IMR-90 (cell line): Measurements from ENCODE around the gene TCF7L1. TPM values are rescaled to one million over a fixed set of nuclear protein-coding genes. Genes with fewer than 3 reads are reported as not detected.
A peak's percentile ranks its signal among the peaks of the same experiment; 100 is the strongest.

ENCODE experiments used
- ATAC-seq: fragments of 200-7000 bp; cut with Tn5 transposase; 2 replicates; pipeline ENCODE4 v1.9.1; 2020; ENCODE audit warnings: low read depth, mild to moderate bottlenecking, moderate library complexity
- BruUV-seq: library from RNA; stranded (reverse); fragments of 400-500 nt; replicated peaks from 2 replicates; lab custom pipeline; 2021; lab: Mats Ljungman, UMichigan
- CTCF ChIA-PET: fragments of 300-600 bp; formaldehyde crosslinking; extraction: SDS; loops from one replicate; lab custom pipeline; 2021; ENCODE audit warnings: antibody characterized with exemption; lab: Yijun Ruan, JAX
- POLR2A ChIA-PET: fragments of 300-600 bp; sonication (Branson Sonifier 250); formaldehyde crosslinking; loops from one replicate; lab custom pipeline; 2022; ENCODE audit warnings: antibody characterized with exemption; ENCODE audit not compliant: unreplicated experiment; lab: Charles Lee
- DNase-seq: peaks from one replicate; pipeline ENCODE4 v3.0.0; 2013
- H2AFZ ChIP-seq: replicated peaks from 2 replicates; pipeline ENCODE3; 2013; ENCODE audit warnings: low read length, mild to moderate bottlenecking; ENCODE audit not compliant: poor library complexity
- H2AK5ac ChIP-seq: 2 replicates; pipeline ENCODE4 v1.6.1; 2013; ENCODE audit warnings: low read depth, low read length, inconsistent platforms
- H2AK9ac ChIP-seq: replicated peaks from 2 replicates; pipeline ENCODE3; 2013; ENCODE audit warnings: mild to moderate bottlenecking, low read depth, low read length, moderate library complexity; ENCODE audit not compliant: poor library complexity
- H2BK120ac ChIP-seq: 2 replicates; pipeline ENCODE4 v1.6.1; 2013; ENCODE audit warnings: low read depth, low read length, inconsistent platforms
- H2BK15ac ChIP-seq: 3 replicates; pipeline ENCODE4 v1.6.1; 2013; ENCODE audit warnings: low read depth, low read length, inconsistent platforms
- H2BK20ac ChIP-seq: 2 replicates; pipeline ENCODE4 v1.6.1; 2013; ENCODE audit warnings: low read depth, mild to moderate bottlenecking, inconsistent platforms, low read length, moderate library complexity
- H2BK5ac ChIP-seq: 2 replicates; pipeline ENCODE4 v1.6.1; 2013; ENCODE audit warnings: mild to moderate bottlenecking, low read depth, low read length, inconsistent platforms; ENCODE audit not compliant: poor library complexity, severe bottlenecking
- H3K14ac ChIP-seq: replicated peaks from 2 replicates; pipeline ENCODE4 v1.6.1; 2013; ENCODE audit warnings: low read depth, low read length, inconsistent platforms
- H3K18ac ChIP-seq: 2 replicates; pipeline ENCODE4 v1.6.1; 2013; ENCODE audit warnings: low read depth, low read length, control low read depth
- H3K23ac ChIP-seq: 2 replicates; pipeline ENCODE4 v1.6.1; 2013; ENCODE audit warnings: low read depth, low read length, inconsistent platforms
- H3K27ac ChIP-seq: 2 replicates; pipeline ENCODE4 v1.5.1; 2013; ENCODE audit warnings: mild to moderate bottlenecking, control low read depth, low read length; ENCODE audit not compliant: insufficient read depth
- H3K27me3 ChIP-seq: 2 replicates; pipeline ENCODE4 v1.6.1; 2013; ENCODE audit warnings: low read length; ENCODE audit not compliant: control insufficient read depth, insufficient read depth
- H3K36me3 ChIP-seq: 2 replicates; pipeline ENCODE4 v1.6.1; 2013; ENCODE audit warnings: low read length, mixed read lengths; ENCODE audit not compliant: control insufficient read depth, insufficient read depth
- H3K4ac ChIP-seq: 2 replicates; pipeline ENCODE4 v1.6.1; 2013; ENCODE audit warnings: low read depth, low read length, inconsistent platforms
- H3K4me1 ChIP-seq: 2 replicates; pipeline ENCODE4 v1.6.1; 2013; ENCODE audit warnings: low read length, mixed read lengths; ENCODE audit not compliant: control insufficient read depth, insufficient read depth
- H3K4me2 ChIP-seq: 2 replicates; pipeline ENCODE4 v1.6.1; 2013; ENCODE audit warnings: low read depth, mild to moderate bottlenecking, control low read depth, low read length, moderate library complexity
- H3K4me3 ChIP-seq: 2 replicates; pipeline ENCODE4 v1.5.1; 2013; ENCODE audit warnings: low read depth, mild to moderate bottlenecking, control low read depth, low read length, moderate library complexity; ENCODE audit not compliant: insufficient read depth
- H3K56ac ChIP-seq: 2 replicates; pipeline ENCODE4 v1.6.1; 2013; ENCODE audit warnings: low read length, inconsistent platforms; ENCODE audit not compliant: insufficient read depth; ENCODE audit errors: extremely low read depth
- H3K79me1 ChIP-seq, 2 experiments: 2 replicates each; pipeline ENCODE4 v1.6.1; 2013; ENCODE audit warnings: low read length in 2 of 2, inconsistent platforms in 1 of 2, low read depth in 1 of 2
- H3K9ac ChIP-seq: 2 replicates; pipeline ENCODE4 v1.6.1; 2013; ENCODE audit warnings: low read depth, low read length, control low read depth
- H3K9me1 ChIP-seq: 2 replicates; pipeline ENCODE4 v1.6.1; 2013; ENCODE audit warnings: low read length, inconsistent platforms; ENCODE audit not compliant: insufficient read depth
- H3K9me3 ChIP-seq: 2 replicates; pipeline ENCODE4 v1.6.1; 2013; ENCODE audit warnings: low read length; ENCODE audit not compliant: control insufficient read depth, insufficient read depth
- H4K20me1 ChIP-seq: 2 replicates; pipeline ENCODE4 v1.6.1; 2013; ENCODE audit warnings: low read length, inconsistent platforms; ENCODE audit not compliant: insufficient read depth
- H4K5ac ChIP-seq: 2 replicates; pipeline ENCODE4 v1.6.1; 2013; ENCODE audit warnings: mild to moderate bottlenecking, low read depth, low read length, control low read depth
- H4K8ac ChIP-seq, 2 experiments: 2 replicates each; pipeline ENCODE4 v1.6.1; 2013; ENCODE audit warnings: low read depth in 2 of 2, low read length in 2 of 2, control low read depth in 1 of 2, inconsistent platforms in 1 of 2
- H4K91ac ChIP-seq: 2 replicates; pipeline ENCODE4 v1.6.1; 2013; ENCODE audit warnings: low read depth, low read length, inconsistent platforms; ENCODE audit not compliant: insufficient read depth
- CHD1 ChIP-seq: IDR thresholded peaks from 2 replicates; pipeline ENCODE4 v1.6.1; 2012; ENCODE audit warnings: low read depth, low read length, improper control_type of control experiment
- CTCF ChIP-seq: conservative IDR thresholded peaks from 2 replicates; pipeline ENCODE4 v1.5.1; 2012; ENCODE audit warnings: mild to moderate bottlenecking, low read depth, low read length, improper control_type of control experiment
- FOS ChIP-seq: fragments of 150-350 bp; IDR thresholded peaks from 2 replicates; pipeline ENCODE4 v1.6.1; 2016; ENCODE audit warnings: low read depth, low read length
- MAFK ChIP-seq: IDR thresholded peaks from 2 replicates; pipeline ENCODE4 v1.6.1; 2012; ENCODE audit warnings: low read depth, low read length, improper control_type of control experiment
- MAZ ChIP-seq: IDR thresholded peaks from 2 replicates; pipeline ENCODE4 v1.6.1; 2012; ENCODE audit warnings: low read depth, mild to moderate bottlenecking, low read length, improper control_type of control experiment, moderate library complexity, borderline replicate concordance
- MXI1 ChIP-seq: IDR thresholded peaks from 2 replicates; pipeline ENCODE4 v1.6.1; 2012; ENCODE audit warnings: low read depth, mild to moderate bottlenecking, low read length, moderate library complexity, borderline replicate concordance
- RAD21 ChIP-seq: IDR thresholded peaks from 2 replicates; pipeline ENCODE4 v1.6.1; 2012; ENCODE audit warnings: low read length, improper control_type of control experiment
- RCOR1 ChIP-seq: IDR thresholded peaks from 2 replicates; pipeline ENCODE4 v1.6.1; 2012; ENCODE audit warnings: mild to moderate bottlenecking, low read length, improper control_type of control experiment; ENCODE audit not compliant: insufficient replicate concordance
- SMC3 ChIP-seq: fragments of 150-350 bp; IDR thresholded peaks from 2 replicates; pipeline ENCODE4 v1.6.1; 2016; ENCODE audit warnings: low read depth, mild to moderate bottlenecking, antibody characterized with exemption, low read length, moderate library complexity
- USF2 ChIP-seq: fragments of 150-350 bp; IDR thresholded peaks from 2 replicates; pipeline ENCODE4 v1.6.1; 2017; ENCODE audit warnings: mild to moderate bottlenecking, antibody characterized with exemption, low read length, low read depth
- WGBS, 2 experiments: methylation state at CpG; one replicate each; pipeline versions ENCODE4 v1.1.5 to v1.1.7; 2013; ENCODE audit warnings: missing lambda C conversion rate in 2 of 2; ENCODE audit not compliant: insufficient read length in 1 of 2; ENCODE audit errors: extremely low coverage in 2 of 2; 5-methylcytosine and 5-hydroxymethylcytosine counted together
- dilution Hi-C: fragments of 300-500 bp; cut with HindIII; formaldehyde crosslinking; loops from one replicate; pipeline ENCODE4 v1.14.3; 2018; ENCODE audit warnings: low sequenced_read_pairs; ENCODE audit not compliant: unreplicated experiment
- in situ Hi-C: fragments of 300-500 bp; cut with MboI; formaldehyde crosslinking; loops from 3 replicates; pipeline ENCODE4 v1.14.3; 2019; ENCODE audit warnings: low sequenced_read_pairs, inconsistent platforms, mixed read lengths
- intact Hi-C: fragments of 100-400 bp; cut with micrococcal nuclease; formaldehyde crosslinking; loops from 2 replicates; pipeline ENCODE4 v1.10.0; 2022
- polyA plus RNA-seq, 3 experiments: library from polyadenylated mRNA; depleted of rRNA; stranded (reverse); fragments of >200 nt; gene quantifications; 2 replicates each; pipeline ENCODE4 v1.2.3, GENCODE V29; 2012; ENCODE audit warnings: low replicate concordance in 1 of 3
- total RNA-seq: library from RNA; depleted of rRNA; stranded (reverse); fragments of >200 nt; gene quantifications from 2 replicates; pipeline ENCODE4 v1.2.3, GENCODE V29; 2012

TCF7L1 gene
- total and polyA plus RNA-seq, 2 of the 4 experiments (the other 2 are of a cell fraction), result 0.72 to 11.1 TPM

GRCh38 chr2:85184231-85184630, 51.0 kb downstream of the TCF7L1 start:
- no peak overlapping the region for H3K4me3 ChIP-seq
- H3K56ac ChIP-seq, result no peak overlapping the region
- no peak overlapping the region for H2BK15ac ChIP-seq
- dilution Hi-C loops (no loop called here), intact Hi-C loops (no loop called here), in situ Hi-C loops (no loop called here)
- no peak overlapping the region for H2AK9ac ChIP-seq
- peak overlapping the region; percentile 4; the same call in 1 of the 2 replicates for H3K14ac ChIP-seq
- H3K18ac ChIP-seq, result no peak overlapping the region
- no peak overlapping the region for H3K4ac ChIP-seq
- H3K36me3 ChIP-seq, result no peaks in the 10 kb centered on the region
- ATAC-seq (no peak), DNase-seq (no peak)
- ChIA-PET POLR2A (no interaction called here), CTCF (no interaction called here)
- no peak overlapping the region for H2AFZ ChIP-seq
- peaks cover 40 to 94% of the 10 kb centered on the region in 2 experiments for H3K79me1 ChIP-seq
- no peak overlapping the region for H3K27ac ChIP-seq
- H4K20me1 ChIP-seq, result peaks cover 86% of the 10 kb centered on the region
- no peak overlapping the region for H2BK120ac ChIP-seq
- H3K9me3 ChIP-seq, result no peaks in the 10 kb centered on the region
- H2BK20ac ChIP-seq, result no peak overlapping the region
- BruUV-seq, result no TSS peak
- TF ChIP-seq USF2 (no peak), CHD1 (no peak), RCOR1 (no peak), SMC3 (no peak), FOS (no peak), MXI1 (no peak), MAZ (no peak), CTCF (no peak), RAD21 (no peak), MAFK (no peak)
- no peak overlapping the region for H3K23ac ChIP-seq
- no peak overlapping the region for H2BK5ac ChIP-seq
- H2AK5ac ChIP-seq, result no peak overlapping the region
- H3K9me1 ChIP-seq, result peaks cover 35% of the 10 kb centered on the region
- WGBS, 2 experiments, result 100% methylated on average over 4 of the region's 9 CpGs; no CpG with 5 or more reads in 1 of the 2 experiments
- H3K4me2 ChIP-seq, result no peak overlapping the region
- no peak overlapping the region for H4K5ac ChIP-seq
- peaks cover 16% of the 10 kb centered on the region for H3K4me1 ChIP-seq
- no peaks in the 10 kb centered on the region for H3K27me3 ChIP-seq
- H3K9ac ChIP-seq, result no peak overlapping the region
- H4K91ac ChIP-seq, result no peak overlapping the region
- no peak overlapping the region for H4K8ac ChIP-seq
